HCT116 (cell line): Measurements from ENCODE around the gene TAS1R1. TPM values are rescaled to one million over a fixed set of nuclear protein-coding genes. Genes with fewer than 3 reads are reported as not detected.

Experiments
- ATAC-seq: fragments of 200-7000 bp; cut with Tn5 transposase; 2 replicates; pipeline ENCODE4 v1.9.1; 2020; ENCODE audit warnings: mild to moderate bottlenecking, moderate library complexity
- BruUV-seq: library from RNA; stranded (reverse); fragments of 400-500 nt; replicated peaks from 2 replicates; lab custom pipeline; 2021; lab: Mats Ljungman, UMichigan
- CTCF ChIA-PET: fragments of 300-600 bp; sonication (Branson Sonifier 250); formaldehyde crosslinking; loops from one replicate; lab custom pipeline; 2021; ENCODE audit warnings: antibody characterized with exemption; lab: Charles Lee
- POLR2A ChIA-PET: fragments of 300-600, 350-600 bp; sonication (Branson Sonifier 250); formaldehyde crosslinking; loops from one replicate; lab custom pipeline; 2021; ENCODE audit warnings: antibody characterized with exemption; lab: Charles Lee
- RAD21 ChIA-PET, 2 experiments: fragments of 300-600 bp; sonication (Branson Sonifier 250); formaldehyde crosslinking; loops; one replicate each; lab custom pipeline; 2023; ENCODE audit warnings: low total read pairs in 2 of 2; ENCODE audit not compliant: uncharacterized antibody in 2 of 2, unreplicated experiment in 2 of 2, low non-redundant PET in 1 of 2; lab: Charles Lee
- DNase-seq: peaks from one replicate; pipeline ENCODE4 v3.0.0-alpha.2; 2010; ENCODE audit warnings: low read depth, low spot score
- H2AFZ ChIP-seq: fragments of 200-600 bp; shearing (Covaris generic), sonication (generic); 2 replicates; pipeline ENCODE4 v1.6.1; 2017; ENCODE audit warnings: low read depth, mixed run types, mixed read lengths, antibody characterized with exemption, low read length; ENCODE audit not compliant: poor library complexity, severe bottlenecking
- H3K27ac ChIP-seq: 2 replicates; pipeline ENCODE4 v1.5.1; 2012; ENCODE audit warnings: low read depth, low read length
- H3K27me3 ChIP-seq: fragments of 200-600 bp; sonication (generic); 2 replicates; pipeline ENCODE4 v1.6.1; 2016; ENCODE audit warnings: mixed run types, low read length, mixed read lengths; ENCODE audit not compliant: insufficient read depth
- H3K36me3 ChIP-seq, 2 experiments: fragments of 200-500 bp in 1 of 2; fragments of 200-600 bp in 1 of 2; sonication (Bioruptor generic) in 1 of 2; sonication (generic) in 1 of 2; 2 replicates each; pipeline versions ENCODE4 v1.5.1 to v1.6.1; 2014 to 2016; ENCODE audit warnings: low read length in 2 of 2, inconsistent platforms in 1 of 2, mixed read lengths in 1 of 2, mixed run types in 1 of 2; ENCODE audit not compliant: insufficient read depth in 2 of 2, control insufficient read depth in 1 of 2
- H3K4me1 ChIP-seq, 2 experiments: fragments of 200-600 bp in 1 of 2; sonication (generic) in 1 of 2; 2 replicates each; pipeline versions ENCODE4 v1.5.1 to v1.6.1; 2012 to 2017; ENCODE audit warnings: low read length in 2 of 2, inconsistent platforms in 1 of 2, mild to moderate bottlenecking in 1 of 2, mixed read lengths in 1 of 2, mixed run types in 1 of 2, moderate library complexity in 1 of 2; ENCODE audit not compliant: insufficient read depth in 2 of 2, control insufficient read depth in 1 of 2
- H3K4me2 ChIP-seq: fragments of 200-600 bp; sonication (generic); 2 replicates; pipeline ENCODE4 v1.6.1; 2017; ENCODE audit warnings: mixed run types, low read length, mixed read lengths
- H3K4me3 ChIP-seq, 2 experiments: fragments of 200-600 bp in 1 of 2; sonication (generic) in 1 of 2; replicated peaks in 1 of 2; 2 replicates each; pipeline ENCODE4 v1.5.1; 2011 to 2016; ENCODE audit warnings: low read length in 2 of 2, control low read depth in 1 of 2, low read depth in 1 of 2, mild to moderate bottlenecking in 1 of 2, mixed read lengths in 1 of 2, mixed run types in 1 of 2
- H3K79me2 ChIP-seq: fragments of 200-600 bp; sonication (generic); 2 replicates; pipeline ENCODE4 v1.6.1; 2017; ENCODE audit warnings: mild to moderate bottlenecking, mixed run types, low read length, moderate library complexity, mixed read lengths; ENCODE audit not compliant: insufficient read depth
- H3K9ac ChIP-seq: fragments of 200-600 bp; sonication (generic); 2 replicates; pipeline ENCODE4 v1.6.1; 2016; ENCODE audit warnings: low read length, mixed read lengths
- H3K9me2 ChIP-seq: fragments of 200-600 bp; sonication (generic), shearing (Covaris generic); 2 replicates; pipeline ENCODE4 v1.6.1; 2017; ENCODE audit warnings: mixed run types, mild to moderate bottlenecking, moderate library complexity; ENCODE audit not compliant: insufficient read depth
- H3K9me3 ChIP-seq, 2 experiments: fragments of 200-500 bp in 1 of 2; fragments of 200-600 bp in 1 of 2; sonication (Bioruptor generic) in 1 of 2; sonication (generic) in 1 of 2; 2 replicates each; pipeline ENCODE4 v1.6.1; 2014 to 2017; ENCODE audit warnings: low read length in 2 of 2, mixed read lengths in 2 of 2, inconsistent platforms in 1 of 2, low read depth in 1 of 2, mild to moderate bottlenecking in 1 of 2, mixed run types in 1 of 2, moderate library complexity in 1 of 2; ENCODE audit not compliant: control insufficient read depth in 1 of 2, insufficient read depth in 1 of 2
- H4K20me1 ChIP-seq: fragments of 200-600 bp; sonication (generic), shearing (Covaris generic); 2 replicates; pipeline ENCODE4 v1.6.1; 2017; ENCODE audit warnings: mixed run types, mild to moderate bottlenecking, moderate library complexity; ENCODE audit not compliant: insufficient read depth
- ATF3 ChIP-seq: IDR thresholded peaks from 2 replicates; pipeline ENCODE4 v1.6.1; 2012
- EGR1 ChIP-seq: IDR thresholded peaks from 2 replicates; pipeline ENCODE4 v1.6.1; 2012; ENCODE audit warnings: low read depth
- ELF1 ChIP-seq: IDR thresholded peaks from 2 replicates; pipeline ENCODE4 v1.6.1; 2012; ENCODE audit warnings: low read depth, borderline replicate concordance
- EZH2phosphoT487 ChIP-seq: fragments of 200-600 bp; IDR thresholded peaks from 2 replicates; pipeline ENCODE4 v1.6.1; 2018; ENCODE audit warnings: antibody characterized with exemption, borderline replicate concordance
- MAX ChIP-seq: IDR thresholded peaks from 2 replicates; pipeline ENCODE4 v1.6.1; 2012
- POLR2A ChIP-seq: IDR thresholded peaks from 2 replicates; pipeline ENCODE4 v1.7.0; 2011; ENCODE audit warnings: borderline replicate concordance; ENCODE audit not compliant: insufficient read depth, insufficient read length; ENCODE audit errors: extremely low read depth
- REST ChIP-seq: IDR thresholded peaks from 2 replicates; pipeline ENCODE4 v1.6.1; 2012; ENCODE audit warnings: low read depth
- SIN3A ChIP-seq: IDR thresholded peaks from 2 replicates; pipeline ENCODE4 v1.6.1; 2012; ENCODE audit warnings: low read depth
- SRF ChIP-seq: IDR thresholded peaks from 2 replicates; pipeline ENCODE4 v1.6.1; 2012; ENCODE audit warnings: low read depth
- TCF7L2 ChIP-seq: IDR thresholded peaks from 2 replicates; pipeline ENCODE4 v1.7.0; 2011; ENCODE audit warnings: borderline replicate concordance, inconsistent platforms; ENCODE audit not compliant: insufficient read depth, insufficient read length; ENCODE audit errors: extremely low read depth
- ZNF274 ChIP-seq: fragments of 200-500 bp; sonication (Bioruptor generic); IDR thresholded peaks from 2 replicates; pipeline ENCODE4 v1.6.1; 2014; ENCODE audit warnings: mild to moderate bottlenecking, low read depth, low read length, inconsistent platforms
- intact Hi-C: fragments of 100-400 bp; cut with micrococcal nuclease; formaldehyde crosslinking; loops from 2 replicates; pipeline ENCODE4 v1.10.0; 2022
- total RNA-seq: library from RNA; stranded (reverse); gene quantifications from one replicate; pipeline ENCODE4 v1.2.1, GENCODE V29; 2021; ENCODE audit not compliant: unreplicated experiment

TAS1R1 gene
- total RNA-seq, 1 experiment from 2014 or later, result not detected

GRCh38 chr1:6508154-6508815 is 46.8 kb upstream of the TAS1R1 start:
- Histone ChIP-seq H3K4me3 (no peak overlapping the region), H3K4me1 (no peaks in the 10 kb centered on the region), H3K9me3 (no peaks in the 10 kb centered on the region), H3K36me3 (no peaks in the 10 kb centered on the region), H3K4me2 (no peak overlapping the region), H3K27me3 (no peaks in the 10 kb centered on the region), H3K79me2 (no peaks in the 10 kb centered on the region), H4K20me1 (no peaks in the 10 kb centered on the region), H2AFZ (no peak overlapping the region), H3K9ac (no peak overlapping the region), H3K9me2 (no peaks in the 10 kb centered on the region), H3K27ac (no peak overlapping the region)
- ChIA-PET CTCF (no interaction called here), POLR2A (no interaction called here), RAD21 (no interaction called here)
- no TSS peak for BruUV-seq
- DNase-seq, result no peak
- no peak for ATAC-seq
- TF ChIP-seq EGR1 (no peak), TCF7L2 (no peak), EZH2phosphoT487 (no peak), SRF (no peak), ZNF274 (no peak), MAX (no peak), ELF1 (no peak), SIN3A (no peak), REST (no peak), POLR2A (no peak), ATF3 (no peak)
- intact Hi-C loops, result no loop called here
